K562 (cell line): Measurements from ENCODE around the gene MTA2. TPM values are rescaled to one million over a fixed set of nuclear protein-coding genes. Genes with fewer than 3 reads are reported as not detected.

ENCODE experiments used
- ASH1L ChIP-seq: fragments of 450-650 bp; IDR thresholded peaks from 2 replicates; pipeline ENCODE4 v1.6.1; 2018; ENCODE audit warnings: borderline replicate concordance, mild to moderate bottlenecking, low read depth; ENCODE audit not compliant: partially characterized antibody
- C11orf30 ChIP-seq: fragments of 450-650 bp; IDR thresholded peaks from 2 replicates; pipeline ENCODE4 v1.6.1; 2016; ENCODE audit warnings: low read depth, mild to moderate bottlenecking
- HDGF ChIP-seq: fragments of 450-650 bp; IDR thresholded peaks from 2 replicates; pipeline ENCODE4 v1.6.1; 2016
- HMBOX1 ChIP-seq: sonication (generic); IDR thresholded peaks from 2 replicates; pipeline ENCODE4 v1.6.1; 2016
- MYNN ChIP-seq, 2 experiments: sonication (generic); formaldehyde crosslinking in 1 of 2; IDR thresholded peaks; 2 replicates each; pipeline versions ENCODE4 v1.5.0 to v1.6.1; 2016 to 2020; ENCODE audit warnings: antibody characterized with exemption in 1 of 2, missing genetic modification reagents in 1 of 2
- NUFIP1 ChIP-seq: fragments of 450-650 bp; IDR thresholded peaks from 2 replicates; pipeline ENCODE4 v1.6.1; 2018; ENCODE audit not compliant: partially characterized antibody
- PTRF ChIP-seq: fragments of 450-650 bp; IDR thresholded peaks from 2 replicates; pipeline ENCODE4 v1.6.1; 2016; ENCODE audit warnings: mild to moderate bottlenecking, missing genetic modification characterization, missing compliant biosample characterization
- SMAD3 ChIP-seq: fragments of 450-650 bp; formaldehyde crosslinking; conservative IDR thresholded peaks from 2 replicates; pipeline ENCODE4 v1.4.0; 2020; ENCODE audit warnings: mild to moderate bottlenecking
- TEAD2 ChIP-seq: fragments of 450-650 bp; IDR thresholded peaks from 2 replicates; pipeline ENCODE4 v1.6.1; 2016; ENCODE audit warnings: missing genetic modification characterization, control low read depth, missing compliant biosample characterization
- WHSC1 ChIP-seq: IDR thresholded peaks from one replicate; pipeline ENCODE4 v1.6.1; 2012; ENCODE audit warnings: low read length, control low read depth, inconsistent platforms
- ZNF239 ChIP-seq: fragments of 250-450 bp; sonication (Bioruptor Pico); IDR thresholded peaks from 2 replicates; pipeline ENCODE4 v1.4.0; 2020; ENCODE audit warnings: mild to moderate bottlenecking
- ZNF318 ChIP-seq, 2 experiments: fragments of 450-650 bp; IDR thresholded peaks; 2 replicates each; pipeline ENCODE4 v1.6.1; 2016; ENCODE audit warnings: mild to moderate bottlenecking in 2 of 2, borderline replicate concordance in 1 of 2, low read depth in 1 of 2, moderate library complexity in 1 of 2
- ZNF668 ChIP-seq: fragments of 250-450 bp; sonication (Bioruptor Pico); IDR thresholded peaks from 2 replicates; pipeline ENCODE4 v1.8.0; 2022; ENCODE audit warnings: mild to moderate bottlenecking, inconsistent platforms
- polyA plus RNA-seq, 8 experiments: library from polyadenylated mRNA; depleted of rRNA in 4 of 8; stranded (reverse) in 5 of 8; unstranded in 3 of 8; fragments of >200 nt; fragmentation: Nextera tagmentation in 2 of 8; fragmentation: Illumina TruSeq in 1 of 8; extraction: Ambion mirVana in 2 of 8; extraction: Trizol in 1 of 8; gene quantifications; 2 replicates each; pipeline versions ENCODE4 v1.2.1 to v1.2.3, GENCODE V29; 2011 to 2014; ENCODE audit warnings: inconsistent platforms in 1 of 8, missing spikeins in 1 of 8
- total RNA-seq, 7 experiments: library from RNA; depleted of rRNA in 6 of 7; stranded (reverse); fragments of >200 nt in 6 of 7; fragmentation: Illumina TruSeq in 2 of 7; extraction: Trizol in 2 of 7; gene quantifications; 2 replicates each; pipeline versions ENCODE4 v1.2.1 to v1.2.3, GENCODE V29; 2011 to 2021; ENCODE audit warnings: low replicate concordance in 1 of 7
- TF ChIP-seq, protein P1 (sequence below): sonication (generic); formaldehyde crosslinking; IDR thresholded peaks from 2 replicates; pipeline ENCODE4 v1.8.1; 2023; ENCODE audit warnings: mild to moderate bottlenecking, missing genetic modification reagents
- TF ChIP-seq, protein P2 (sequence below), 2 experiments: fragments of 450-650 bp in 1 of 2; sonication (generic) in 1 of 2; formaldehyde crosslinking in 1 of 2; IDR thresholded peaks in 1 of 2; conservative IDR thresholded peaks in 1 of 2; 2 replicates each; pipeline versions ENCODE4 v1.6.1 to v1.8.1; 2016 to 2023; ENCODE audit warnings: mild to moderate bottlenecking in 2 of 2, moderate library complexity in 2 of 2, inconsistent platforms in 1 of 2, missing genetic modification reagents in 1 of 2

Gene MTA2
- total and polyA plus RNA-seq, 9 of the 15 experiments (the other 6 are each of a cell fraction or from before 2014, with no cell fraction given) = 6.2 to 220 (median 172) TPM

DNA sequence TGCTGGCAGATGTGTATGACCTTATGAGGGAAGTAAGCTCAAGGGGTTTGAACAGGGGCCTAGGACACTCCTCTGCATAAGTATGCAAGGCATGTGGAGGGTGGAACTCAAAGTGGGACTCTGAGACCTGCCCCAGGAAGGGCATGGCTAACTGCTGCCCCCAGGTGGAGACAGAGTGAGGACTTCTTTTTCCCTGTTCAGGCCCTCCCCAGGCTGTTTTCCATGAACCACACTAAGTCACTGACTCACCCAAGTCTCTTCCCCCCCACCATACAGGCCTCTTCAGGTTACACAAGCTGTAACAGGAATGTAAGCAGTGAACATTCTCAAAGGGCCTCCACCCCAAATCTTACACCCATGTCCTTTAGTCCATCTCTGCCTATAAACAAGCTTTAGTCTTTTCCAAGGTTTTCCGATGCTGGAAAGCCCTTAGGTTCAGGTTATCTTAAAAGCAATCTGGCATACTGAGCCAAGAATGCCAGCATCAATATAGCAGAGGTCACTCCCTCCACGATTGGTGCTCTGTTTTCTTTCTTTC is 41.0 kb downstream of the MTA2 start (continued):
- no peak for TF ChIP-seq ZNF318 (IDR thresholded peaks at IDR 0.05; ENCODE audit: borderline replicate concordance in 1 of 2, low read depth in 1 of 2)
- TF ChIP-seq, protein P1, sequence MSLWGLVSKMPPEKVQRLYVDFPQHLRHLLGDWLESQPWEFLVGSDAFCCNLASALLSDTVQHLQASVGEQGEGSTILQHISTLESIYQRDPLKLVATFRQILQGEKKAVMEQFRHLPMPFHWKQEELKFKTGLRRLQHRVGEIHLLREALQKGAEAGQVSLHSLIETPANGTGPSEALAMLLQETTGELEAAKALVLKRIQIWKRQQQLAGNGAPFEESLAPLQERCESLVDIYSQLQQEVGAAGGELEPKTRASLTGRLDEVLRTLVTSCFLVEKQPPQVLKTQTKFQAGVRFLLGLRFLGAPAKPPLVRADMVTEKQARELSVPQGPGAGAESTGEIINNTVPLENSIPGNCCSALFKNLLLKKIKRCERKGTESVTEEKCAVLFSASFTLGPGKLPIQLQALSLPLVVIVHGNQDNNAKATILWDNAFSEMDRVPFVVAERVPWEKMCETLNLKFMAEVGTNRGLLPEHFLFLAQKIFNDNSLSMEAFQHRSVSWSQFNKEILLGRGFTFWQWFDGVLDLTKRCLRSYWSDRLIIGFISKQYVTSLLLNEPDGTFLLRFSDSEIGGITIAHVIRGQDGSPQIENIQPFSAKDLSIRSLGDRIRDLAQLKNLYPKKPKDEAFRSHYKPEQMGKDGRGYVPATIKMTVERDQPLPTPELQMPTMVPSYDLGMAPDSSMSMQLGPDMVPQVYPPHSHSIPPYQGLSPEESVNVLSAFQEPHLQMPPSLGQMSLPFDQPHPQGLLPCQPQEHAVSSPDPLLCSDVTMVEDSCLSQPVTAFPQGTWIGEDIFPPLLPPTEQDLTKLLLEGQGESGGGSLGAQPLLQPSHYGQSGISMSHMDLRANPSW (CRISPR knock-in tag) = no peak
- TF ChIP-seq ZNF239 (CRISPR knock-in tag) = no peak
- TF ChIP-seq ASH1L = no peak
- TF ChIP-seq PTRF = no peak
- no peak for TF ChIP-seq TEAD2
- TF ChIP-seq HMBOX1 = peak; percentile 85
- TF ChIP-seq, protein P2, sequence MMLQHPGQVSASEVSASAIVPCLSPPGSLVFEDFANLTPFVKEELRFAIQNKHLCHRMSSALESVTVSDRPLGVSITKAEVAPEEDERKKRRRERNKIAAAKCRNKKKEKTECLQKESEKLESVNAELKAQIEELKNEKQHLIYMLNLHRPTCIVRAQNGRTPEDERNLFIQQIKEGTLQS (IDR thresholded peaks at IDR 0.05) = peak; percentile 75
- TF ChIP-seq, protein P2 (CRISPR knock-in tag; conservative IDR thresholded peaks at IDR 0.05) = no peak; the same call in 1 of the 2 replicates
- TF ChIP-seq WHSC1 = no peak
- TF ChIP-seq C11orf30 = peak; percentile 36; the same call in 1 of the 2 replicates
- no peak for TF ChIP-seq NUFIP1
- TF ChIP-seq SMAD3 (CRISPR knock-in tag) = no peak
- no peak for TF ChIP-seq HDGF
- no peak for TF ChIP-seq MYNN (IDR thresholded peaks at IDR 0.05)
- no peak for TF ChIP-seq MYNN (CRISPR knock-in tag; IDR thresholded peaks at IDR 0.05)
- no peak for TF ChIP-seq ZNF668 (CRISPR knock-in tag)
